HepG2 (cell line): ENCODE results near the gene B4GALT1.

Experiments used
- CTCF ChIP-seq: sonication (generic); formaldehyde crosslinking; IDR thresholded peaks from 2 replicates; pipeline ENCODE4 v1.5.0; 2020; ENCODE audit warnings: mild to moderate bottlenecking, missing genetic modification reagents, moderate library complexity
- FOXP1 ChIP-seq, 2 experiments: fragments of 450-650 bp in 1 of 2; IDR thresholded peaks; 2 replicates each; pipeline ENCODE4 v1.6.1; 2017 to 2018; ENCODE audit warnings: antibody characterized with exemption in 1 of 2
- GABPA ChIP-seq, 2 experiments: IDR thresholded peaks; 2 replicates each; pipeline ENCODE4 v1.6.1; 2011 to 2016; ENCODE audit warnings: low read depth in 2 of 2, low read length in 1 of 2, missing biosample characterization in 1 of 2, missing genetic modification characterization in 1 of 2
- JUND ChIP-seq: sonication (generic); formaldehyde crosslinking; IDR thresholded peaks from 2 replicates; pipeline ENCODE4 v1.8.0; 2022; ENCODE audit warnings: mild to moderate bottlenecking, missing genetic modification reagents
- MTERF4 ChIP-seq: sonication (generic); formaldehyde crosslinking; IDR thresholded peaks from 2 replicates; pipeline ENCODE4 v1.8.0; 2023; ENCODE audit warnings: mild to moderate bottlenecking, missing genetic modification reagents
- NFIC ChIP-seq: IDR thresholded peaks from 2 replicates; pipeline ENCODE4 v1.6.1; 2012; ENCODE audit warnings: mild to moderate bottlenecking, low read length, inconsistent platforms
- PRDM10 ChIP-seq: sonication (generic); formaldehyde crosslinking; IDR thresholded peaks from 2 replicates; pipeline ENCODE4 v1.4.0; 2020; ENCODE audit warnings: low read depth, missing genetic modification reagents
- TEAD3 ChIP-seq: optimal IDR thresholded peaks from 2 replicates; pipeline ENCODE3; 2016; ENCODE audit warnings: borderline replicate concordance
- YY1 ChIP-seq: IDR thresholded peaks from 2 replicates; pipeline ENCODE4 v1.6.1; 2011; ENCODE audit warnings: low read length, low read depth, moderate library complexity, mild to moderate bottlenecking; ENCODE audit not compliant: insufficient read depth, insufficient replicate concordance
- ZNF766 ChIP-seq: sonication (generic); formaldehyde crosslinking; IDR thresholded peaks from 2 replicates; pipeline ENCODE4 v1.5.0; 2020; ENCODE audit warnings: missing genetic modification reagents, borderline replicate concordance

- TF ChIP-seq GABPA (IDR thresholded peaks at IDR 0.05; ENCODE audit: low read depth, low read length): no peak
- no peak for TF ChIP-seq GABPA (CRISPR knock-in tag; IDR thresholded peaks at IDR 0.05; ENCODE audit: low read depth)
- no peak for TF ChIP-seq ZNF766
- no peak for TF ChIP-seq PRDM10 (CRISPR knock-in tag)
- no peak for TF ChIP-seq FOXP1 (IDR thresholded peaks at IDR 0.05)
- no peak for TF ChIP-seq FOXP1 (CRISPR knock-in tag; IDR thresholded peaks at IDR 0.05)
- no peak for TF ChIP-seq CTCF (CRISPR knock-in tag)
- TF ChIP-seq NFIC: no peak
- no peak for TF ChIP-seq MTERF4 (CRISPR knock-in tag)
- TF ChIP-seq YY1: no peak
- TF ChIP-seq JUND (CRISPR knock-in tag): no peak
- TF ChIP-seq TEAD3 (CRISPR knock-in tag): no peak
Observed at GRCh38 chr9:33133186-33133585, 34.0 kb downstream of the B4GALT1 start.
